HG02759 (cell line): Measurements from ENCODE around the gene BRCA1.
"Not testable (repeated sequence)": the region's sequence is repeated elsewhere in the genome, so short reads cannot be mapped to it uniquely, and the experiment has no call there.

Experiments used
- ATAC-seq: cut with Tn5 transposase; IDR thresholded peaks from one replicate; pipeline ENCODE4 v1.9.1; 2021; ENCODE audit warnings: mild to moderate bottlenecking, moderate library complexity; ENCODE audit not compliant: unreplicated experiment

Gene BRCA1

DNA sequence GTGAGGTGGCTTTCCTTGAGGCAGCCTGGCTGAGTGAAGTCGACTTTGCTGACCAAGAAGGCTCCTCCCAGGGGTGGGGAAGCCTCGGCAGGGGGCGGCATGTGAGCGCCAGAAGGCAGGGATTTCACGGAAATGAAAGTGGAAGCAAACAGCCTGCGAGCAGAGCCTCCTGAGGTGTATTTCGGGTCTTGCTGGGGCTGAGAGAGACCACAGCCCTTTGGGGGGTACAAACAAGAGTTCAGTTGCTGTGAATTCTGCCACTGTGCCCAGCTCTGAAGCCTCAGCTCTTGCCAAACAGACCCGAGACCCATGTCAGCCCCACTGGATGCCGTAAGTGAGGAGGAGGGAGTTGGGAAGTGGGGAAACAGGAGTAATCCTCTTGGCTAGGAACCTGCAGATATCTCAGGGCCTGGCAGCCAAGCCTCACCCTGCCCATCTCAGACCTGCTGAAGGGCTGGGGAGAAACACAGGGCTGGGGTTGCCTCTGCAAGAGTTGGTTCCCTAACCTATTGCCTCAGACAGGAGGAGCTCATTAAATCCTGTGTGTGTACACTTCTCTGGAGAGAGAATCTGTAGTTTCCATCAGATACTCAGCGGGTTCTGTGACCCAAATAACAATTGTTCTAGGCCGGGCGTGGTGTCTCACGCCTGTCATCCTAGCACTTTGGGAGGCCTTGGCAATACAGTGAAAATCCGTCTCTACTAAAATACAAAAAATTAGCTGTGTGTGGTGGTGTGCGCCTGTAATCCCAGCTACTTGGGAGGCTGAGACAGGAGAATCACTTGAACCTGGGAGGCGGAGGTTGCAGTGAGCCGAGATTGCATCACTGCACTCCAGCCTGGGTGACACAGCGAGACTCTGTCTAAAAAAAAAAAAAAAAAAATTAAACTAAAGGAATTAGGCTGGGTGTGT lies 118.3 kb downstream of the BRCA1 start, which contains the start of gene IFI35:
TSS of gene IFI35 (plus strand) at position 146 of the 913 bp plus-strand sequence. CDS start at position 310, 164 bp downstream.
- peak; percentile 85 for ATAC-seq

DNA sequence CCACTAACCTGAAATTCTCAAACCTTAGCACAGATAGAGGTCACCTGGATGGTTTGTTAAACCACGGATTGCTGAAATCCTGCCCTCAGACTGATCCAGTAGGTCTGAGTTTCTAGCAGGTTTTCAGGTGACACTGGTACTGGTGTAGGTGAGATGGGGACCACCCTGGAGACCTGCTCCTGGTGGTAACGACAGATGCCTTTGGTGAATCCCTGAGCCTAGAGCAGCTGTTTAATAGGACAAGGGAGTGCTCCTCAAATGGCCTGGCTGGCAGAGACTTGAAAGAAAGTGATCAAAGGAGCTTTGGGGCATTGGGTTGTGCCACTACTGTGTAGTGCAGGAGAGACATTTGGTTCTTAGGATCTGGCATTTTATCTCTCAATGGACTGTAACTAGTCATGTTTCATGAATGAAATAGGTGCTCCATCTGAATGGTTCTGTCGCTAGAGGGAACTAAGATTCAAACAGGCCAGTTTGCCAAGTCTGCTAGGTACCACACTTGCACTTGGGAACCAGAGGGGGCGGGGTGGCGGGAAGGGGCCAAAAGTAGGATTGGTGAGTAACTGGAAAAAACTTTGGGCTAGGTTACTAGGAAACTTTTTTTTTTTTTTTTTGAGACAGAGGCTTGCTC lies 121.5 kb downstream of the BRCA1 start:
- no peak for ATAC-seq

DNA sequence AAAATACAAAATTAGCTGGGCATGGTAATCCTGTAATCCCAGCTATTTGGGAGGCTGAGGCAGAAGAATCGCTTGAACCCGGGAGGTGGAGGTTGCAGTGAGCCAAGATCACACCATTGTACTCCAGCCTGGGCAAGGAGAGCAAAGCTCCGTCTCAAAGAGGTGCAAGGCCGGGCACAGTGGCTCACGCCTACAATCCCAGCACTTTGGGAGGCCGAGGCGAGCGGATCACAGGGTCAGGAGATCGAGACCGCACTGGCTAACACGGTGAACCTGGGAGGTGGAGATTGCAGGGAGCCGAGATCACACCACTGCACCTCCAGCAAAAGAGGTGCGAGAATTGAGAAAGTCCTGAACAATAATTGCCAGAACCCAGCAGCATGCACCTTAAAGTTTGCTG lies 124.3 kb downstream of the BRCA1 start:
- ATAC-seq = not testable (repeated sequence)

DNA sequence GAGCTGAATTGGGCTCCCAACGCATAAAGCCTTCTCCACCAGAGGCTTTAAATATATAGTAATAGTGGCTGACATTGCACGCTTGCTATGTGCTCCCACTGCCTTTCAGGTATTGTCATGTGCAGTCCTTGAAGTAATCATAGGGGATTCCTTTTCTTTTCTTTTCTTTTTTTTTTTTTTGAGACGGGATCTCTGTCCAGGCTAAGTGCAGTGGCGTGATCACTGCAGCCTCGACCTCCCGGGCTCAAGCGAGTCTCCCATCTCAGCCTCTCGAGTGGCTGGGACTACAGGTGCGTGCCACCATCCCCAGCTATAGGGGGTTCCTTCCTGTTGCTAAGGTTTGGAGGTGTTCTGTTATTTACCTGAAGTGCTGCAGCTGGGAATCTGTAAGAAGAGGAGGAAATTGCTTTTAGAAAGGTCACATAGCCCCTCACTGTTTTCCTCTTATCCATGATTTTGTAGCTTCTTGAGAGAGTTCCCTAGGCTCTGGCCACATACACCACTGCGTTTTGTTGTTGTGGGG lies 126.1 kb downstream of the BRCA1 start:
- ATAC-seq = no peak

GRCh38 chr17:42997984-42998938 lies 126.9 kb downstream of the BRCA1 start, which contains the start of gene RPL27:
Gene RPL27, plus strand, starts transcription at chr17:42998419. Its CDS starts 332 bp downstream, at chr17:42998751.
- peak; percentile 95 for ATAC-seq

GRCh38 chr17:42997390-42997983 lies 127.7 kb downstream of the BRCA1 start:
- no peak for ATAC-seq
